ENCODE data around the gene C2orf76. TPM values are rescaled to one million over a fixed set of nuclear protein-coding genes. Genes with fewer than 3 reads are reported as not detected.

C2orf76 gene
- polyA plus RNA-seq, 2 of the 4 experiments (the other 2 are of a cell fraction): 16.6 to 34.3 TPM

DNA sequence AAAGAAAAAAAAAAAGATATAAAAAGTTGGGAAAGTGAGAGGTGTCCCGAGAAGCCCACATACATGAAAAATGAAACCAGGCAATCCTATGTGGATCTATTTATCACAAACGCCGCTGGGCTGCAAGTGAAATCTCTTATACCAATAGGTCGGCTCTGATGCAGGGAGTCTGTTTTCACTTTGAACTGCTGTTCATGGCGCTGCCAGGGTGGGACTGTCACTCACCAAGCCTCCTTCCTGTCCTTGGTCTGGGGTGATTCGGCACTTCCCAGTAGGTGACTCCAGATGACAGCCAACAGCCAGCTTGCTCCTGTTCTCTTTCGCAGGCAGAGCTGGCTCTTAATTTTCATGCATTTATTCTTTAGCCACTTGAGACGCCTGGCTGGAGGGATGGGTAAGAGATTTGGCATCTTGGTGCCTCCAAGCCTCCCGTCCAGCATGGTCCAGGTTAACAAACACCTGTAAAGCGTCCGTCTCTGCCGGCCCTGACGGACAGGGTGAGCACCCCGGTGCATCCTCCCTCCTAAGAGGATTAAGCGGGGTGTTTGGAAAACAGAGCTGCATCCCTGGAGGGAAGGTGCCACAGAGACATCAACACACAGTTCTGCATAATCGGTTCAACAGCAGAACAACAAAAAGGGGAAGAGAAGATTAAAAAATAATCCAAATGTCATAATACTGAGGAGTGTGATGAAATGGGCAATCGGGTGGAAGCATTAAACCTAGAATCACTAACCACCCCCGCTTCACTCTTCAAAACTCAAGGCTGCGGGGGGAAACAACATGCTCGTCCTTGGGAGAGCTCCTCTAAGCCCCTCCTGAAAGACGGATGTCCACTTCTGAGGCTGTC lies 84.3 kb downstream of the C2orf76 start:
- no peak overlapping the region for H3K4me2 ChIP-seq
- no peak overlapping the region for H3K4me3 ChIP-seq
- no peaks in the 10 kb centered on the region for H3K9me3 ChIP-seq
- no peaks in the 10 kb centered on the region for H3K4me1 ChIP-seq
- WGBS (ENCODE audit: missing lambda C conversion rate): 82% methylated on average over 21 of the region's 21 CpGs
- no peak for TF ChIP-seq TFCP2L1 (CRISPR knock-in tag; IDR thresholded peaks at IDR 0.05)
- no peak for TF ChIP-seq TP53 (CRISPR knock-in tag; IDR thresholded peaks at IDR 0.05)
- TF ChIP-seq MAFK (IDR thresholded peaks at IDR 0.05; ENCODE audit: partially characterized antibody): no peak
- TF ChIP-seq RCOR1 (IDR thresholded peaks at IDR 0.05; ENCODE audit: low read depth, low read length): no peak
- no peak for TF ChIP-seq ZNF302 (CRISPR knock-in tag; IDR thresholded peaks at IDR 0.05)
- no peak overlapping the region for H3K27ac ChIP-seq
- ATAC-seq (no peak), FAIRE-seq (no peak), DNase-seq (ENCODE audit: low read depth in 1 of 2, low spot score in 1 of 2) (no peak)
- POLR2A ChIA-PET: no interaction called here
- CTCF ChIA-PET: interaction anchor here (0.5 to 3.6 kb wide), 8 partner anchors 9 to 400 kb away, joined by 3 to 14 read pairs (median 5); no protein-coding TSS in a partner anchor

DNA sequence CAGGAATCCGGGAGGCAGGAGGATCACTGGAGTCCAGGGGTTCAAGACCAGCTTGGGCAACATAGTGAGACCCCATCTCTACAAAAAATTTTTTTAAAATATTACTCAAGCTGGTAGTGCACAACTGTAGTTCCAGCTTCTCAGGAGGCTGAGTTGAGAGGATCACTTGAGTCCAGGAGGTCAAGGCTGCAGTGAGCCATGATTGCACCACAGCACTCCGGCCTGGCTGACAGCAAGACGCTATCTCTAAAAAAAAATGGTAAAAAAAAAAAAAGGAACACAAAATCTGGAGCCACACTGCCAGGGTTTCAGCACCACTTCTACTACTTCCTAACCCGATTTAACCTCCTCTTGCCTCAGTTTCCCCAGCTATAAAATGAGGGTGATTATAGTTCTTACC lies 86.0 kb downstream of the C2orf76 start:
- FAIRE-seq: no peak
- no peak for DNase-seq (ENCODE audit: low read depth in 1 of 2, low spot score in 1 of 2)
- POLR2A ChIA-PET: no interaction called here
- ATAC-seq: no peak
- no peak for TF ChIP-seq CBX2 (IDR thresholded peaks at IDR 0.05; ENCODE audit: borderline replicate concordance, low read depth)
- TF ChIP-seq ZC3H11A (IDR thresholded peaks at IDR 0.05): no peak
- no peak for TF ChIP-seq RAD21 (conservative IDR thresholded peaks at IDR 0.05 in 1 of 2, IDR thresholded peaks at IDR 0.05 in 1 of 2)
- no peak for TF ChIP-seq TP53 (CRISPR knock-in tag; IDR thresholded peaks at IDR 0.05)
- no peak for TF ChIP-seq RCOR1 (IDR thresholded peaks at IDR 0.05; ENCODE audit: low read depth, low read length)
- no peak for TF ChIP-seq NFE2L2 (conservative IDR thresholded peaks at IDR 0.05; ENCODE audit: low read length)
- TF ChIP-seq, protein P1, sequence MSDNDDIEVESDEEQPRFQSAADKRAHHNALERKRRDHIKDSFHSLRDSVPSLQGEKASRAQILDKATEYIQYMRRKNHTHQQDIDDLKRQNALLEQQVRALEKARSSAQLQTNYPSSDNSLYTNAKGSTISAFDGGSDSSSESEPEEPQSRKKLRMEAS (IDR thresholded peaks at IDR 0.05): no peak
- no peak for TF ChIP-seq HEYL (CRISPR knock-in tag; IDR thresholded peaks at IDR 0.05)
- no peak for TF ChIP-seq RFX5 (IDR thresholded peaks at IDR 0.05)
- no peak for TF ChIP-seq CBX8 (IDR thresholded peaks at IDR 0.05)
- TF ChIP-seq MYC (IDR thresholded peaks at IDR 0.05; ENCODE audit: borderline replicate concordance, low read length): no peak
- TF ChIP-seq PHF8 (IDR thresholded peaks at IDR 0.05; ENCODE audit: borderline replicate concordance, low read depth): no peak
- TF ChIP-seq HOXB13 (CRISPR knock-in tag; IDR thresholded peaks at IDR 0.05; ENCODE audit: low read depth): no peak
- TF ChIP-seq GATA3 (IDR thresholded peaks at IDR 0.05; ENCODE audit: borderline replicate concordance): no peak
- TF ChIP-seq, protein P2, sequence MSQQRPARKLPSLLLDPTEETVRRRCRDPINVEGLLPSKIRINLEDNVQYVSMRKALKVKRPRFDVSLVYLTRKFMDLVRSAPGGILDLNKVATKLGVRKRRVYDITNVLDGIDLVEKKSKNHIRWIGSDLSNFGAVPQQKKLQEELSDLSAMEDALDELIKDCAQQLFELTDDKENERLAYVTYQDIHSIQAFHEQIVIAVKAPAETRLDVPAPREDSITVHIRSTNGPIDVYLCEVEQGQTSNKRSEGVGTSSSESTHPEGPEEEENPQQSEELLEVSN (IDR thresholded peaks at IDR 0.05; ENCODE audit: borderline replicate concordance, low read depth): no peak
- TF ChIP-seq, protein P3, sequence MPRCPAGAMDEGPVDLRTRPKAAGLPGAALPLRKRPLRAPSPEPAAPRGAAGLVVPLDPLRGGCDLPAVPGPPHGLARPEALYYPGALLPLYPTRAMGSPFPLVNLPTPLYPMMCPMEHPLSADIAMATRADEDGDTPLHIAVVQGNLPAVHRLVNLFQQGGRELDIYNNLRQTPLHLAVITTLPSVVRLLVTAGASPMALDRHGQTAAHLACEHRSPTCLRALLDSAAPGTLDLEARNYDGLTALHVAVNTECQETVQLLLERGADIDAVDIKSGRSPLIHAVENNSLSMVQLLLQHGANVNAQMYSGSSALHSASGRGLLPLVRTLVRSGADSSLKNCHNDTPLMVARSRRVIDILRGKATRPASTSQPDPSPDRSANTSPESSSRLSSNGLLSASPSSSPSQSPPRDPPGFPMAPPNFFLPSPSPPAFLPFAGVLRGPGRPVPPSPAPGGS (IDR thresholded peaks at IDR 0.05): no peak
- no peak for TF ChIP-seq BHLHE40 (IDR thresholded peaks at IDR 0.05; ENCODE audit: low read depth, low read length)
- no peak overlapping the region for H3K4me3 ChIP-seq
- CTCF ChIA-PET: interaction anchor here (0.6 to 3.0 kb wide), 5 partner anchors 8 to 253 kb away, joined by 3 to 25 read pairs (median 3); no protein-coding TSS in a partner anchor
- no peaks in the 10 kb centered on the region for H3K9me3 ChIP-seq
- H3K4me1 ChIP-seq: no peaks in the 10 kb centered on the region
- 68% methylated on average over 4 of the region's 4 CpGs for WGBS (ENCODE audit: missing lambda C conversion rate)
- no peak overlapping the region for H3K4me2 ChIP-seq
- H3K27ac ChIP-seq: no peak overlapping the region

DNA sequence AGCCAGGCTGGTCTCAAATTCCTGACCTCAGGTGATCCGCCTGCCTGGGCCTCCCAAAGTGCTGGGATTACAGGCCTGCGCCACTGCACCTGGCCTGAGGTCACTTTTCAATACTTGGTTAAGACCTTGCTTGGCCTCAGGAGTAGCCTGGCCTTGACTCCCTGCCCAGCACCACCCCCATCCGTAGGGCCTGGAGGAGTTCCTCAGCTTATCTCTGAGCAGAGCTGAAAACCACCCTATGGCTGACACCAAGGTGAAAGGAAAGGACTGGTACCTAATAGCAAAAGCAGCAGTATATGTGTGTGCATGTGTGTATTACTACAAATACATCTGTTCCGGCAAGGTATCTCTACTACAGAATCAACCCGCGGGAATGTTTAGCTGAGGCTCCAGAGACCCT lies 87.0 kb downstream of the C2orf76 start:
- 90% methylated on average over 5 of the region's 6 CpGs for WGBS (ENCODE audit: missing lambda C conversion rate)
- Histone ChIP-seq H3K4me3 (no peak overlapping the region), H3K4me2 (no peak overlapping the region), H3K4me1 (no peaks in the 10 kb centered on the region), H3K9me3 (no peaks in the 10 kb centered on the region), H3K27ac (no peak overlapping the region)
- no peak for FAIRE-seq
- no peak for DNase-seq (ENCODE audit: low read depth in 1 of 2, low spot score in 1 of 2)
- ATAC-seq: no peak
- POLR2A ChIA-PET: no interaction called here
- CTCF ChIA-PET: interaction anchor here (0.8 to 3.0 kb wide), 5 partner anchors 11 to 398 kb away, joined by 3 to 25 read pairs (median 5); no protein-coding TSS in a partner anchor
- TF ChIP-seq TP53 (CRISPR knock-in tag; IDR thresholded peaks at IDR 0.05) (no peak), JUNB (IDR thresholded peaks at IDR 0.05) (no peak), BHLHE40 (IDR thresholded peaks at IDR 0.05; ENCODE audit: low read depth, low read length) (no peak), FOSL2 (IDR thresholded peaks at IDR 0.05) (no peak), FOSL2 (CRISPR knock-in tag; IDR thresholded peaks at IDR 0.05) (no peak), ZC3H11A (IDR thresholded peaks at IDR 0.05) (no peak), ZSCAN20 (CRISPR knock-in tag; IDR thresholded peaks at IDR 0.05) (no peak), CHD2 (IDR thresholded peaks at IDR 0.05; ENCODE audit: low read length, partially characterized antibody) (no peak), FOXS1 (CRISPR knock-in tag; IDR thresholded peaks at IDR 0.05) (no peak), ZFP36 (IDR thresholded peaks at IDR 0.05; ENCODE audit: borderline replicate concordance, partially characterized antibody) (no peak), NFE2L2 (conservative IDR thresholded peaks at IDR 0.05; ENCODE audit: low read length) (no peak)
- TF ChIP-seq, protein P4, sequence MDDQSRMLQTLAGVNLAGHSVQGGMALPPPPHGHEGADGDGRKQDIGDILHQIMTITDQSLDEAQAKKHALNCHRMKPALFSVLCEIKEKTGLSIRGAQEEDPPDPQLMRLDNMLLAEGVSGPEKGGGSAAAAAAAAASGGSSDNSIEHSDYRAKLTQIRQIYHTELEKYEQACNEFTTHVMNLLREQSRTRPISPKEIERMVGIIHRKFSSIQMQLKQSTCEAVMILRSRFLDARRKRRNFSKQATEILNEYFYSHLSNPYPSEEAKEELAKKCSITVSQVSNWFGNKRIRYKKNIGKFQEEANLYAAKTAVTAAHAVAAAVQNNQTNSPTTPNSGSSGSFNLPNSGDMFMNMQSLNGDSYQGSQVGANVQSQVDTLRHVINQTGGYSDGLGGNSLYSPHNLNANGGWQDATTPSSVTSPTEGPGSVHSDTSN (IDR thresholded peaks at IDR 0.05): no peak
- TF ChIP-seq, protein P5, sequence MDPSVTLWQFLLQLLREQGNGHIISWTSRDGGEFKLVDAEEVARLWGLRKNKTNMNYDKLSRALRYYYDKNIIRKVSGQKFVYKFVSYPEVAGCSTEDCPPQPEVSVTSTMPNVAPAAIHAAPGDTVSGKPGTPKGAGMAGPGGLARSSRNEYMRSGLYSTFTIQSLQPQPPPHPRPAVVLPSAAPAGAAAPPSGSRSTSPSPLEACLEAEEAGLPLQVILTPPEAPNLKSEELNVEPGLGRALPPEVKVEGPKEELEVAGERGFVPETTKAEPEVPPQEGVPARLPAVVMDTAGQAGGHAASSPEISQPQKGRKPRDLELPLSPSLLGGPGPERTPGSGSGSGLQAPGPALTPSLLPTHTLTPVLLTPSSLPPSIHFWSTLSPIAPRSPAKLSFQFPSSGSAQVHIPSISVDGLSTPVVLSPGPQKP (IDR thresholded peaks at IDR 0.05; ENCODE audit: low read depth, low read length): no peak

Data from A549 (cell line).